Activated CD4-positive, CD25-positive, alpha-beta regulatory T cell (primary cell): ENCODE results near the gene SEMA5A.

Experiments used
- DNase-seq, 4 experiments: peaks; one replicate each; lab custom pipeline; 2025; lab: John Stamatoyannopoulos, UW

SEMA5A gene

GRCh38 chr5:9324348-9325077 is 221.4 kb downstream of the SEMA5A start:
- no peak for DNase-seq

DNA sequence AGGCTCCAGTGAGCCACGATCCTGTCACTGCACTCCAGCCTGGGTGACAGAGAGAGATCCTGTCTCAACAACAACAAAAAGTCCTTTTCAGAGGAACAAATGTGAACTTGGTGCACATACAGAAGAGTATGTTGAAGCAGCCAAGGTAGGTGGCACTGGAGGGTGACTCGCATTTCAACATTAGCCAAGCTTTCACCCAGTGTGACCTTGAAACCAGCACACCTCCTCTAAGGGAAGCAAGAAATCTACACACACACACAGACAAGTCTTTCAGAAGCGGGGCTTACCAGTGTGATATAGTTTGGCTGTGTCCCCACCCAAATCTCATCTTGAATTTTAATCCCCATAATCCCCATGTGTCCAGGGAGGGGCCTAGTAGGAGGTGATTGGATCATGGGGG is 225.2 kb downstream of the SEMA5A start:
- no peak for DNase-seq

DNA sequence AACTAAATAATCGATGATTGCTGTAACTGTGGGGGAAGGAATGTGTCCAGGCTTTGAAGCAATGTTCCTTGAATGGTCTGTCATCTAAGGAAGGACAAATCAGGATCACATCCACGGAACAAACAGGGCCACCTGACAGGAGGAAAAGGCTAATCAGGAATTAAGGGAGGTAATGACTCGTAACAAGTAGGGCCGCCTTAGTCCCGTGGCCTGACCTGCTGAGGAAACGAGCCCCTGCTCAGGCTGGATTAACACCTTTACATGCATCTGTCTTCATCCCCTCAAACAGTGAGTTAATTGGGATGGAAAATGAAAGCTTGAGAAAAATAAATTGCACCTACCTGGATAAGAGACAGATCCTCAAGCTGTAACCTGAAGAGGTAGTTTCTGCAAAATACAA is 227.8 kb downstream of the SEMA5A start:
- no peak for DNase-seq

GRCh38 chr5:9316733-9317132 is 229.1 kb downstream of the SEMA5A start:
- no peak for DNase-seq

- no peak for DNase-seq
These were observed 229.8 kb downstream of the SEMA5A start for GRCh38 chr5:9316041-9316440.

DNA sequence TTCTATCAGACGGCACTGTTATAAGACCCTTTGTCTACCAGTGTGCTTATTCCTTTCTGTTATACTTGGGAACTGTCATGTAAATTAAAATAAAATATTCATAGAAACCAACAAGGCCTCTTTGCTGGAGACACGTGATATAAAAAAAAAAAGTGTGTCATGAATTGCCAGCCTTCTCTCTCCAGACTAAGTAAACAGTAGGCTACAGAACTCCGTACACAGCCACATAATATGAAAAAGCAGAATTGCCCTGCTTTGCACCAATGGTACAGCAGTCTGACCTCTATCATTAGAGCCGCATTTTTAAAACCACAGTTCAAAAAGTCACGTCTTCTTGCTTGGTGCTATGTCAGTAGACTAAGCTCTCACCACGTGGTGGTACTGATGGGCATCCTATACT is 231.3 kb downstream of the SEMA5A start:
- DNase-seq: no peak

GRCh38 chr5:9313751-9314150 is 232.1 kb downstream of the SEMA5A start:
- DNase-seq: no peak

GRCh38 chr5:9307150-9307549 is 238.7 kb downstream of the SEMA5A start:
- no peak for DNase-seq

DNA sequence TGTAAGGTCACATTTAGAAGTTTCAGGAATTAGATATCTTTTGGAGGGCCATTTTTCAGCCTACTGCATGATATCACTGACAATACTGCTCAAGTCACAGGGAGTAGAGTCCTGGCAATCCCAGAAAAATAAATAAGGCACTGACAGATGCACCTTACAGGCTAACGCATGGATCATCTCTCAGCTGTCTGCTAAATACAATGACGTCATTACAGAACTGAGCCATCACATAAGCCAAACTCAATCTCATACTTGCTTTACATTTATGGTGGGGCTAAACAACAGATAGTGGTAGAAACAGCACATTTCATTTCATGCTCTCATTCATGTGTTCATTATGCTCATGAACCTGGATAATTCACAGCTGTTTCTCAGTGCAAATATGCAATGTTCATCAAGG is 243.7 kb downstream of the SEMA5A start:
- DNase-seq: no peak

DNA sequence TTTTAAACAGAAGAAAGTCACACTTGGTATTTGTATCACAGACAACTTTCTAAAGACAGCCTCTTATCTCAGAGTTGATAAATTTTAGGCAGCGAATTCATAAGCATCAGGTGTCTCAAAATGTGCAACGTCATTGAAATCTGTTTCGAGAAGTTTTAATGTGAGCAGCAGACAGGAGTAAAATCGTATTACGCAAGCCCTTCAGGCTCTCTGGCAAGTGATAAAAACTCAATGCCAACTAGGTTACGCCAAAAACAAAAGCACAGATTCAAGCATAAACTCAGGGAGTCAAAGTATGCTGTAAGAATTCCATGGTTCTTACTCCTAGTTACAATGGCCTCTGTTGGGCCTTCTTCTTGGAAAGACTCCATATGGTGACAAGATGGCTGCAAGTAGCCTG is 244.7 kb downstream of the SEMA5A start:
- DNase-seq: no peak

DNA sequence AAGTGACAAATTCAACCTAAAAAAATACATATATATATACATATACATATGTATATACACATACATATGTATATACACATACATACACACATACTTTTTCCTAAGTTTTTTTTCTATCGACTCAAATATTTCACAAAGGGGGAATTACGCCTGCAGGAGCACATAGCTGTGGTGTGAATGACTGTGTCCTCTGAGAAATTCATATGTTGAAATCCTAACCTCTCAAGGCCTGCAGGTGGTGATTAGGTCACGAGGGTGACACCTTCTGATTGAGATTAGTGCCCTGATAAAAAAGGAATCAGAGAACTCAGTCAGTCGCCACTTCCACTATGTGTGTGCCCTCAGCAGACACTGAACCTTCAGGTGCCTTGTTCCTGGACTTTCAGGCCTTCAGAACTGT is 248.7 kb downstream of the SEMA5A start:
- no peak for DNase-seq

GRCh38 chr5:9295466-9295801 is 250.4 kb downstream of the SEMA5A start:
- DNase-seq: no peak

DNA sequence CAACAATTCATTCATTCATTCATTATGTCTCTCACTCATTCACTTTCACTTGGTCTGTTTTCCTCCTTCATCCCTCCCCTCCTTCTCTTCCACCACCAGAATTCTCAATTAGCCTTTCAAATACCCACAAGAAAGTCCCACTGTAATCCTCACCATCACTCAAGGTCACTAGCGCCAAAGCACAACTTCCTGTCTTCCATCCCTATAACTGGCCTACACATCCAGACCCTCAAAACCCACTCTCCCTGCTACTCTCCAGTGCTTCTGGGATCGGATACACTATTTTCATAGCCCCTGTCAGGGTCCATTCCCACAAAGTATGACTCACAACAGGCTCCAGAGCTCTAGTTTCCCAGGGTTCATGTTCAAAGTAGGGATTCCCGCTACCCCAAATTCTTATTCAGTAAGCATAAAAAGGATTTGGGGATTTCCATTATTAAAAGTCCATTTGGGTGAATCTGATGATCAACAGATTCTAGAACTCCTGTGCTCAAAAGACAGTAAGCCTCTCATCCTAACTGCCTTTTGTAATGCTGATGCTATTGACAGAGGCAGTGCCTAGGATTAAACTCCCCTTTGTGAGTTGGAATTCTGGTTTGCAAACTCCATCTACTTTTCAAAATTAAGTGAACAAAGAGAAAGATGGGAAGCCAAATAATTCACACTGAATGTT is 250.9 kb downstream of the SEMA5A start:
- no peak for DNase-seq

GRCh38 chr5:9288234-9288633 is 257.6 kb downstream of the SEMA5A start:
- no peak for DNase-seq

GRCh38 chr5:9284781-9285307 is 261.0 kb downstream of the SEMA5A start:
- DNase-seq: no peak

- no peak for DNase-seq
These were observed 261.6 kb downstream of the SEMA5A start for GRCh38 chr5:9284272-9284671.

- DNase-seq: no peak
These were observed 262.4 kb downstream of the SEMA5A start for GRCh38 chr5:9283473-9283872.

DNA sequence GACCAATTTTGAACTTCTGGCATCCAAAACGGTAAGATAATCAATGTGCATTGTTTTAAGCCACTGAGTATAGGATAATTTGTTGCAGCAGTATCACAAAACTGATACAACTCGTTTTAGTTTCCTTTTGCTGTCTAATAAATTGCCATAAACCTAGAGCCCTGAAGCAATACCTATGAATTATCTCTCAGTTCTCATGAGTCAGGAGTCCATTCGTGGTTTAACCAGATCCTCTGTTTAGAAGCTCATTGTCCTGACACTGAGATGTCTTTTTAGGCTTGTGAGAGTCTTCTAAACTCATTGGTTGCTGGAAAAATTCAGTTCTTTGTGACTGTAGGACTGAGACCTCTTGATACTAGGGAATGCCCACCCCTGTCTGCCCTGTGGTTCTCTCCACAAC is 262.9 kb downstream of the SEMA5A start:
- no peak for DNase-seq

GRCh38 chr5:9282211-9282610 is 263.7 kb downstream of the SEMA5A start:
- DNase-seq: no peak

DNA sequence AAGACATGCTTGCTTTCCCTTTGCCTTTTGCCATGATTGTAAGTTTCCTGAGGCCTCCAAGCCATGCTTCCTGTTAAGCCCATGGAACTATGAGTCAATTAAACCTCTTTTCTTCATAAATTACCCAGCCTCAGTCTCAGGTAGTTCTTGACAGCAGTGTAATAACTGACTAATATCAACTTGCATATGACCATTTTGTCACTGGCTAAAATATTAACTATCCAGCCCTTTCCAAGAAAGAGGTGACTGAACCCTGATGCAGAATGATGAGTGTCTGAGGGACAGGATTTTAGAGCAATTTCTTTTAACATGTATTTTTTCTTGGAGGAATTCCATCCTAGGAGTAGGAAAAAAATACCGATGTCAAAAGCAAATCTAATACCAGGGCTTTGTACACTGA is 266.1 kb downstream of the SEMA5A start:
- no peak for DNase-seq

GRCh38 chr5:9278921-9279603 is 266.8 kb downstream of the SEMA5A start:
- no peak for DNase-seq

DNA sequence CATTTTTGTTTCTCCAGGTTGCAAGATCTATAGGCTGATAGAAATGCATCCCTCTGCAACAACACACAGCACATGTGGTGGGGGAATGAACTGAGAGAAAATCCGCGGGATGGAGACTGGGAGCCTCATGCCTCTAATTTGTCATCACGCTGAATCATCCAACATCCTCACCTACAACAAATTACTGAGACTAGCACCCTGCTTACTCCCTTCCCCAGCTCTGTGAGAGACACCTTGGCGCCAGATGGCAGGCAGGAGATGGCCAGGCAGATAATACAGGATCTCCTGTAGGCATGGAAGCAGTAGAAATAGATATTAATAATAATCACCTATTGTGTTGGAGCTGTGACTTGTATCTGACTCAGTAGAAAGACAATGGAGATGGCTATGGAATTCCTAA is 276.9 kb downstream of the SEMA5A start:
- no peak for DNase-seq

DNA sequence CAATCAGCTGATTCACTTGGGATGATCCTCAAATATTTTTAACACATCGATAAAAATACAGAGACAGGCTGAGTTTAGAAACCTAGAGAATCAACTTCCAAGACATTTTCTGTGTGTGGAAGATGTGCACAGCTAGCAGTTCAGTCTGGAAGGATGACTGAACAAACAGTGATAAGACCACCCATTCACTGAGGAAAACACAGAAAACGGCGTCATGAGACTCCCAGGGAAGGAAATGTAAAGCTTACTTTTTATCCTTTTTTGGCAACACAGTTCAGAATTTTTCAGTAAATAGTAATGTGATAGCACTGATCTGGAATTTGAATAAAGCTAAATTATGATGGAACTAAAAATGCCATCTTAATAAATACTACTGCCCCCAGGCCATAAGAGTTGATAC is 277.6 kb downstream of the SEMA5A start:
- no peak for DNase-seq
